Activated naive CD4-positive, alpha-beta T cell treated with anti-CD3 and anti-CD28 coated beads, Interleukin-2, amount 50 U/mL, for 16 hours (primary cell): ENCODE results near the gene PPP2R5D.
A peak's percentile ranks its signal among the peaks of the same experiment; 100 is the strongest.

Experiments used
- DNase-seq: peaks from one replicate; pipeline ENCODE4 v3.0.0-alpha.2; 2020

Gene PPP2R5D

DNA sequence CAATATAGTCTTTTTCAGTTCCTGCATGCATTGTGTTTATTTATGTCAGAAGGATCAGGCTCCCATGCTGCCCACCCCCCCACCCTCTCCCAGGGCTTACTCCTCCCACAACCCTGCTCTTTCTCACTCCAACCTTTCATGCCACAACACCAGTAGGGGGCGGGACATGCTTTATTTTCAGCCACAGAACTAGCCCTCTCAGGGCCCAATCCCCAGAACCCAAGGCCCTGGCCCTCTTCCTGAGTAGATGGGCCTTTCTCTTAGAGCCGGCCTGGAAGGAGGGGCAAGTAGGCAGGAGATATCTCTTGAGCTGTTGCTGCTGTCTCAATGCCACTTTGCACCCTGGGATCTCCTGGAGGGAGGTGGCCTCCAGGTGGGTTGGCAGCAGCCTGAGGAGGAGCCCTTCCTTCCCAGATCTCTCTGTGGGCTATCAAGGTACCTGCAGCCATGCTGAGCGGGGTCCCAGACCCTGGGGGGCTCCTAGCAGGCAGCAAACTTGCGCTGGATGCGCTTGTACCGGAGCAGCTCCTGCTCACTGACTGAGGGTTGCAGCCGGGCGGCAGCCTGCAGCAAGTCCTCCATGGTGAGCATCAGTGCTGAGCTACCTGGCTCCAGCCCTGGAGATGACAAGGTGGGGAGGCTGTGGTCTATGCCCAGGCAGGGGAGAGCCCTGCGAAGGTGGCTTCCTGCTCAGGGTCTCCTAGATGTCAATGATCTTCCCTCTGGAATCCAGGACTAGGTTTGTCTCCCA lies 20.3 kb upstream of the PPP2R5D start:
- peak; percentile 21 for DNase-seq

DNA sequence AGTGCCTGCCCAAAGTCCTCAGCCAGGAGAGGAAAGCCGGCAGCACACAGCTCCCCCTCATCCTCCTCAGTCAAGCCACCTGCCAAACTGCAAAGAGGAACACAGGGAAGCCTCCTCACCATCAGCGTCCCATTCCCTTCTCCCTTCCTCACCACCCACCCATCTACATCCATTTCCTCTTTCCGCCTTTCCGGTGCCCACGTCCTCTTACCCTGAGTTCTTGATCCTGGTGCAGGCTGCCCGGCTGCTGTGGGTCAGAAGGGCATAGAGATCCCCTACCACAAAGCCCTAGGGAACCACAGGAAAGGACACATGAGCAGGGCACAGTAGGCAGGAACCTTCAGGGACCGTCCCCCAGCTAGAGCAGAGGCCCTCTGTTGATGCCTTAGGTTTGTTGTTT lies 17.8 kb upstream of the PPP2R5D start:
- no peak for DNase-seq

DNA sequence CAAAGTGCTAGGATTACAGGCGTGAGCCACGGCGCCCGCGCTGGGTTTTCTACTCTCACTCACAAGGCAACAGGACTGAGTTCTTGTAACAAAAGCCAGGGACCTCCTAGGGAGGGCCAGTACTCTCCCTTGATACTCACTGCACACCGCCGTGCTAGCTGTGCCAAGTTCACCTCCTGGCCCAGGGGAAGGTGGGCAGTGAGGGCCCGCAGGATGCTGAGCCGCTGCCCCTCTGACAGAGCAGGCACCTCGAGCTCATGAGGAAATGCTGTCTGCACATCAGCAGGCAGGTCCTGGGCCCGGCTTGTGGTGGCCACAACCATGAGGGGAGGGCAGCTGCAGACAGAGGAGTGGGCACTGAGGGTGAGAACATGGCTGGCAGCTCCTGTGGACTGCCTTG lies 17.1 kb upstream of the PPP2R5D start:
- DNase-seq, result no peak

DNA sequence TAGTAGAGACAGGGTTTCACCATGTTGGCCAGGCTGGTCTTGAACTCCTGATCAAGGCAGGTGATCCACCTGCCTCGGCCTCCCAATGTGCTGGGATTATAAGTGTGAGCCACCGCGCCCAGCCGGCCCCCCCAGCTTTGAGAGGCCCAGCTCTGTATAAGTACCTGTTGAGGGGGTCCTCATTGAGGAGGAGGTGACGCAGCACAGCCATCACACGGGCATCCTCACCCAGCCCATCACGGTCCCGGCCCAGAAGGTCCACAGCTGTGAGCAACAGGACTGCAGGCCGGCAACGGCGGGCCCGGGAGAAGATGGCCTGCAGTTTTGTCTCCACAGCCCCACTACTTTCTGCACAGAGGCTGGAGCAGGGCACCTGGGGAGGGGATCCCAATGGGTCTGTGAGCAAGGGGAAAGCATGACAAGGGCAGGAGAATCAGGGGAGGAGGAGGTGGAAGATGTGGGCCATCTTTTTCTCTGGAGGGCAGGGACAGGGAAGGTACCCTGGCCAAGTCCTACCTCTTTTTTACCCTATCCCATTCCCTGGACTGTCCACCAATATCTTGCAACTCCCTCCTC lies 16.2 kb upstream of the PPP2R5D start:
- no peak for DNase-seq

- no peak for DNase-seq
These were observed 15.6 kb upstream of the PPP2R5D start for GRCh38 chr6:42968783-42969182.

- DNase-seq, result no peak
These were observed 14.9 kb upstream of the PPP2R5D start for GRCh38 chr6:42969431-42969830.

DNA sequence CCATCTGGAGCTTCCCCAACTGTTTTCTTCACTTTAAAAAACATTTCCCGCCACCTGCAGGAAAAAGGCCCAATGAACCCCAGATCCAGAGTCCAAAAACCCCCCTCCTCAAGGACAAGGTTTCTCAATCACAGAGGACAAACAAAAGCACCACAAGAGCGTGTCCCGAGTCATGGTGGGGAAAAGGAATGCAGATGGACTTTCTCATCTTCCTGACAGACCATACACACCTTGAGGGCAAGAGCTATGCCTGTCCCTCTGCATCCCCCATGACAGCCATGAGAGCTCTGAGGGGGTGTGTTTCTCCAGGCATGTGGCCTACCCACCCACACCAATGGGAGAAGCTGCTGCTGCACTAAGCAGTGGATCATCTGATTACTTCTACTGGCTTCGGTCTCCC lies 14.4 kb upstream of the PPP2R5D start:
- no peak for DNase-seq

DNA sequence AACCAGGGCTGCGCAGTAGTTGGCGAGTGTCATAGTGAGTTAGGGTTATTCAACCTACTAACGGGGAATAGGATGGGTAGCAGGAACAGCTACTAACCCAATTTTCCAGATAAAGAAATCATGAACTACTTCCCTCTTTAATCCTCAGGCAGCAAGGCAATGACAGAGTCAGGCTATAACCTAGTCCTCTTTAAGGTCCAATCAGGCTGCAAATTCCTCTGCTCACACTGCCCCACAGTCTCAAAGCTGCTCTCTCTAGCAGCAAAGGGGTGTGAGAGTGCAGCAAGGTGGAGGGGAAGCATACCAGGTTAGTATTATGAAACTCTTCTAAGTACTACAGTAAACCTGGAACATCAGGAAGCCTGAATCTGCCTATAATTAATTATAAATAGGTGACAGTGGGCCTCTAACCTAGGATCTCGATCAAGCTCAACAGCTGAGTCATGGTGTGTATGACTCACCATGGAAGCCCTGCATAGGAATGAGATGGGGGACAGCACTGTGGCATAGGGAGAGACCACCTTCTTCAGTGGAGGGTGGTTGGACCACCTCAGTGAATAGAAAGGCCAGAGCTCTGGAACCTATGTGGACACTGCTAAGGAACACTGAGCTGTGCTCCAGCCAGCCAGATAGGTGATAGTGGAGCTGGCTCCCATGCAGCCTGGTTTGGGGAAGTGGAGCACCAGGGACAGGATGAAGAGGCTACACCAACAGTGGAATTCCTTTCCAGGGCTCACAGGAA lies 13.3 kb upstream of the PPP2R5D start:
- no peak for DNase-seq

GRCh38 chr6:42971746-42972327 lies 12.5 kb upstream of the PPP2R5D start:
- DNase-seq, result no peak

DNA sequence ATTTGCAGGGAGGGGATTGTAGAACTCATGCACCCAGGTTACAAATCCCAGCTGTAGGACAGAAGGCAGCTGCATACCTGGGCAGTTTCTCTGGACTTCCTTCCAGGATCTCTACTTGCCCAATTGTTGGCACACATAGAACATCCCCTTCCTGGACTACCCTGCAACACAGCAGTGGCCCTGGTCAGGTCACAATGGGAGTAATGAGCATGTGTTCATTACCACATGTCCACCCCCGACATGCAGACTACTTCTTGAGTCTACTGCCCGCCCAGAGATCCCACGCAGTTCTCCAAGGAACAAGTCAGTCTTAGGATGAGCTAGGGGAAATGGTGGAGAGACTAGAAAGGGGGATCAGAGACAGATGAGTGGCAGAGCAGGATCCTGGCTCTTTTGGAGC lies 10.4 kb upstream of the PPP2R5D start:
- DNase-seq, result no peak

DNA sequence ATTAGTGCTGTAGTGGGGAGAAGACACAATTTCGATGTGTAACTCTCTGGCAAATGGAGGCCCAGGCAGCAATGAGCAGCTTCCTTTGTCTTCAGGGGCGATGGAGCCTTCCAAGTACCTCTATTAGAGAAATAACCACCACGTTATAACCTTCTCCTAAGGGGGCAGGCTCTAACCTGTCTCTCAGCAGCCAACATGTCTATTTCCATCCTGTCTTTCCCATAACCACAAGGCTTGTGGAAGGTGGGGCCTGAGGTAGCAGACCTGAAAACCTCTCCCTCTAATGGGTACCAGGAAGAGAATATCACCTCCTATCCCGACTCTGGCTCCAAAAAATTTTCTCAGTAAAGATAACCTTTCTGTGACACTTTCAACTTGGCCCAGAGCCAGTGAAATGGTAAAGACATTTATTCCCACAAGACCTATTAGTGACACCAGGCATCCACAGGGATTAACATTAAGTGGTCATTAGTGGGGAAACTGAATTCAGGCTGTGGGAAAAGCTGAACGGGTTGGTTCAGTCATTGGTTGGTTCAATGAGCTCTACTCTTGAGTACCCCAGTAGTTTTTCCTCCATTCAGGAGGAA lies 9.4 kb upstream of the PPP2R5D start:
- no peak for DNase-seq

- peak; percentile 15 for DNase-seq
These were observed 5.9 kb upstream of the PPP2R5D start for GRCh38 chr6:42978487-42978838.

GRCh38 chr6:42978839-42979522 lies 5.4 kb upstream of the PPP2R5D start, which contains the start of gene PEX6:
Gene PEX6, minus strand, starts transcription at chr6:42979181. Its CDS starts 31 bp downstream, at chr6:42979150.
- peak; percentile 90 for DNase-seq

GRCh38 chr6:42979523-42980177 lies 4.7 kb upstream of the PPP2R5D start:
- DNase-seq, result no peak

- no peak for DNase-seq
These were observed 2.5 kb upstream of the PPP2R5D start for GRCh38 chr6:42981836-42982235.

DNA sequence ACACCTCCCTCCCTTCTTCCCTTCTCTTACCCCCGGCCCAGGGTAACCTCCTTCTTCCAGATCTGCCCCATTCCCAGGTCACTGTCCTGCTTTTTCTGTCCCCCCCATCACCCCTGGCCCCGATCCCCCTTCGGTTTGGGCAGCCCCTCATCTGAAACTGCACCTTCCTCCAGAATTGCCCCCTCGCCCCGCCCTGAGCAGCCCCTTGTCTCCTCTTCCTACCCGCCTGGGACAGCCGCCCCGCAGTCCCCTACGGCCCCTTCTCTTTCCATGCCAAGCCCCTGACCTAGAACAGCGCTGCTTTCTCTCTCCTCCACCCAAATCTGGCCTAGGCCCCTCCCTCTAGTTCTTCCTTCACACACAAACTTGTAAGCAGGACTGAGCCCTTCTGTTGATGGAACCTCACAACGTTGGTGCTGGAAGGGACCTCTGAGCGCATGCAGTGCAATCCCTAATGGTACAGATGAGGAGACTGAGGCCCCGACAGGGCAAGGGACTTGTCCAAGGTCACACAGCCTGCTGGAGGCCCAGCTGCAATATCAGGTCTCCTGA lies 630 bp downstream of the PPP2R5D start:
- peak; percentile 12 for DNase-seq

- no peak for DNase-seq
These were observed 3.4 kb downstream of the PPP2R5D start for GRCh38 chr6:42987533-42988451.

- no peak for DNase-seq
These were observed 4.2 kb downstream of the PPP2R5D start for GRCh38 chr6:42988486-42989020.

GRCh38 chr6:42989923-42990322 lies 5.6 kb downstream of the PPP2R5D start:
- DNase-seq, result no peak

- no peak for DNase-seq
These were observed 9.1 kb downstream of the PPP2R5D start for GRCh38 chr6:42993445-42993844.
